GM18951 (cell line): ENCODE measurements around the gene NHS.

Experiments
- POLR2A ChIP-seq: IDR thresholded peaks from 4 replicates; pipeline ENCODE4 v1.6.1; 2011; ENCODE audit warnings: mild to moderate bottlenecking; ENCODE audit not compliant: insufficient read length, insufficient read depth; ENCODE audit errors: extremely low read depth
- in situ Hi-C: fragments of 300-500 bp; cut with MboI; formaldehyde crosslinking; loops from one replicate; pipeline ENCODE4 v1.12.0; 2022; ENCODE audit warnings: low sequenced_read_pairs, mixed read lengths, inconsistent platforms; ENCODE audit not compliant: unreplicated experiment

Gene NHS

DNA sequence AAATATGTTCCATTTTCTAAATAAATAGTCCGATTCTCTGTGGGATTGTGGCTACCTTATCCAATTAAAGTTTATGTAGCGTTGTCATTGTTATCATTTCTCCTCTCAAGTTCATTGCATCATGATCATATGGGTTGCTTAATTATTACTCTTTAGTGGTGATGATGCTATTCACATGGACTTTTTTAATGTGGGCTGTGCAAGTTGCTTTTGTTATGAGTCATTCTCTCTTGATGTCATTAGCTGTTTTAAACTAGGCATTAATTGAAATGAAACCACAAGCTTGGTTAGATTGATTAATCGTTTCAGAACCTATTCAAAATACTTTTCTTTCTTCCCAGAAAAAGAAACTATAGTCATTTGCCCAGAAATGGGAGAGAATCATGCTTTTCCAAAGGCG is 38.2 kb downstream of the NHS start:
- no peak for TF ChIP-seq POLR2A
- in situ Hi-C loops, result no loop called here

DNA sequence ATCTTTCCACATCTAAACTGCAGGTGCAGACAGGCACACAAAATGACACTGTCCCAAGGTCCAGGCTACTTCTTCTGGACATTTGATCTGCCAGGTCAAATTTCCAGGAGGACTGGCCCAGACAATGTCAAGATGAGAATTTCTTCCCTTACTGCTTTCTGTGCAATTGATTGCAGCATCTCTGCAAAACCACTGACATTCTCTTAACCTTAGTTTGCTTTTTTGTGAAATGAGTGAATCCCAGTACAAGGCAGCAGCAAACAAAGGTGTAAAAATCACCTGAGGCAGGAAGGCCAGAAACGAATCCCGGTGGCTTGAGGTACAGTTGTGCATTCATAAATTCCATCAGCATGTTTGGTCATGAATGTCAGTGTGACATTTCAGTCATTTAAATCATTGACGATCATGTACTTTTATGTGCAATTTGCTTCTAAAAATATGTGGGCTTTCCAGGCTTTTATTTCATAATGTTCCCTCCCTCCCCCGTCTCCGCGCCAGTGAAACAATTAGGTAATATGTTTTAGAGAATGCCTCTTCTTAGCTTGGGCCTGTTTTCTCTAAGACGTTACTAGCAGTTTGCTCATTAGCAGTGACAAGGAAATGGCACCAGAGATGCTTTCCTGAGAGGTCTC is 39.1 kb downstream of the NHS start:
- no peak for TF ChIP-seq POLR2A
- in situ Hi-C loops, result no loop called here

DNA sequence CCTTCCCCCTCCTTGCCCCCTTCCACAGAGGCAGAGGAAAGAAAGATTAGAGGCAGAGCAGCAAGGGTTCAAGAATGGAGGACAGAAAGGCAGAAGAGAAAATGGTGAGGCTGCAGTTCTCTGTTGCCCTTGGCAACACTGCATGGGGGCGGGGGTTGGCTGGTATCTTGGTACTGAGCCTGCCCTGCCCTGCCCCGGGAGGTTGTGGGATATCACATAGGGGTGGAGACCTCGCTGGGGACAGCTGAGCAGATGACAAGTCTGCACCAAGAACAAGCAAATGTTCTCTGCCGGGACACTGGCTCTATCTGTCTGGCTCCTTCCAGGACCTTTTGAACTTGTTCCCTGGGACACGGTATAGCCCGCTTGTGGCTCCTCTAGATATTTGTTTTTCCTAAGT is 39.8 kb downstream of the NHS start:
- no peak for TF ChIP-seq POLR2A
- in situ Hi-C loops, result no loop called here

DNA sequence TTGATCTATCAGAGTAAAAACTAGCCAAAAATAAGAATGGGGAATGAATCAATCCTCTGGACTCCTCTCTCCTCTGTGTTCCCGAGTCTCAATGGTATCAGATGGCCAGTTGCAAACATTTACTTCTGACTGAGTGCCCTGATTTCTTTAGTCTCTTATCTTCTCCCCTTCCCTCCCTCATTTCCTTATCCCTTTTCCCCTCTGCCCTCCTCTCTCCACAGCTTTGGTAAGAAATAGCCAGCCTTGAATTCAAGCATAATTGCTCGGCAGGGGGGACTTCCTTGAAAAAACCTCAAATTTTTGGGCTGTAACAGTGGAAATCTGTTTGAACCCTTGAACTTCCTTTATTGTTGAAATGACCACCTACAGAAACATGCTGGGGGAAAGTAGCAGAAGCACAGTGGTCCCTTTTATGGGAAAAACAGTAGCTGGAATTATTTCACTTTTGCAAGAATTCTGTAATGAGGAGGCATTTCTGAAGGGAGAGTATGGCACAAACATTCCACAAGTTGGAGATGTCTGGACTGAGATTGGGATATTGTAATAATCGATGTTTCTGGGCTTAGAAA is 40.3 kb downstream of the NHS start:
- in situ Hi-C loops, result no loop called here
- no peak for TF ChIP-seq POLR2A

DNA sequence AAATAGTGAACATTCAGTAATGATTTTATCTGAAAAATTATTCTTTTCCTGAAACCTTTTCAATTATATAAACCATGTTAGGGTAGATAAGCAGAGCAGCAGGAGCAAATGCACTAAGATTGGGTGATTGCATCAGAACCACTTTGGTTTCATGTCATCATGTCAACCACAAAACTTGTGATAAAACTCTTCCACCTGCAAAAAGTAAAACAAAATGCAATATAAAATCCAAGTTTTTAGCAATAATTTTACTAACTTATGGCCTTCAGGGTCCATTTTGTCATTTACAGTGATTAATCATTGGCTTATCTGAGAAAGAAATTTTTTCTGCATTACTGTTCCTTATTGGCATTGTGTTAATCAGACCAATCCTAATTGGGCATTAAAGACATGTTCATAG is 42.4 kb downstream of the NHS start:
- in situ Hi-C loops, result no loop called here
- TF ChIP-seq POLR2A, result no peak

DNA sequence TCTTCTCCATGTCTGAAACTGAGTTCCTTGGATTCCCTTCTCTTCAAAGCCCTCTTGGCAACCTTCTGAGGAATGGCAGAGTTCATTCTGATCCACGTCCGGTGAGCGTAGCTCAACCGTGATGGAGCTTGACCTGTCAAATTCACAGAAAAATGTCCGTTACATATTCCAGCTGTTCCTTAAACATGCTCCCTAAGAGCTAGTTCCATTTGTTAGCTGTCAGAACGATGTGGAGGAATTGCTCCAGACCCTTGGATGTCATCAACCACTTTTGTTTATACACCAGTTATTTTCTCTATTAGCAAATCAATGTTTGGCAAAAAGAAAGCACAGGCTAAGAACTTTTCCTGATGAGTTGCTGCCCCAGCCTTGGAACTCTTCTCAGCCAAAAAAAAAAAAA is 50.1 kb downstream of the NHS start:
- in situ Hi-C loops, result no loop called here
- no peak for TF ChIP-seq POLR2A

DNA sequence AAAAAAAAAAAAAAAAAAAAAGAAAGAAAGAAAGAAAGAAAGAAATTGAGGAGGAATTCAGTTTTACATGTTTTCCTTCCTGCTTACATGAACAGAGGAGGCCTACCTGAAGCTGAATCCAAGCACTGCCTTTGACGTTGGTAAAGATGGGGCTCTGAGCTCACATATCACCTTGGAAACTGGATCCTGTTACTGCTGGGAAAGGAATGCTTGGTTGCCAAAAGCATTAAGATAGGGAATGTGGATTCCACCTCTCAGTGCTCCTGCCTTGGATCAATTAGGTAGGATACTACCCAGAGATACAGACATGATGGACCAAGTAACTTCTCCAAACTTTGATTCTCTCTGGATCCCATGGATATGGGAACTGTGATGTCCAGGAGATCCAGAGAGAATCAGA is 50.6 kb downstream of the NHS start:
- in situ Hi-C loops, result no loop called here
- TF ChIP-seq POLR2A, result no peak

DNA sequence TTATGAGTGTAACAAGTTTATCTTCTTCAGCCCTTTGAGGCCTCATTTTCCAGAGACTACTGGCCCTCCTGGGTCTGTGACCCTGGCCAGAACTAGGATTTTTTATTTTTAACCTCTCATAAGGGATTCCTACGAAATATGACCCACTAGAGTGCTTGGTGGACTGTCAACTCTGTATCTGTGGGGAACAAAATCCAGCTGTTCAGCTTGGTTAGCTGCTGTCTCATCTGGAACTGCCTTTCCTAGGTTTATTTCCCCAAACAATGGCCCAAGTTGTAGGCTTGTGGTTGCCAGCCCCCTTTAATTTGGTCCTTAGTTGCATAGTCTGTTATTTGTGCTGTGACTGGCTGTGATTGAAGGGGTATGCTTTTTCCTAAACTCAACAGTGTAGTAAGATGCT is 56.2 kb downstream of the NHS start:
- in situ Hi-C loops, result no loop called here
- no peak for TF ChIP-seq POLR2A

DNA sequence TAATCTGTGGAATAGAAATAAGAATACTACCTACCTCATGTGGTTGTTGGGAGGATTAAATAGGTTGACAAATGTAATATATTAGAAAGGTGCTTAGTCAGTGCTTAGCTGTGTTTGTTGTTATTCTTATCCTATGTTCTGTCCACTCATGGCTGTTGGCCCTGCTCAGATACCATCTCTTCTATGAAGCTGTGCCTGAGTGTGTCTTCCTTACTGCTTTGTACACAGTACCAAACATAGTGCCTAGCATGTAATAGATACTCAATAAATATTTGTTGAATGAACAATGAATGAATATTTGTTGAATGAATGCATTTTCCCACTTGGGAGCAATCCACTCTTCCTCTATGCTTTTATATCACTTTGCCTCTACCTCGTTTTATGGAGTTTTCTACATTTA is 57.2 kb downstream of the NHS start:
- in situ Hi-C loops, result no loop called here
- no peak for TF ChIP-seq POLR2A

DNA sequence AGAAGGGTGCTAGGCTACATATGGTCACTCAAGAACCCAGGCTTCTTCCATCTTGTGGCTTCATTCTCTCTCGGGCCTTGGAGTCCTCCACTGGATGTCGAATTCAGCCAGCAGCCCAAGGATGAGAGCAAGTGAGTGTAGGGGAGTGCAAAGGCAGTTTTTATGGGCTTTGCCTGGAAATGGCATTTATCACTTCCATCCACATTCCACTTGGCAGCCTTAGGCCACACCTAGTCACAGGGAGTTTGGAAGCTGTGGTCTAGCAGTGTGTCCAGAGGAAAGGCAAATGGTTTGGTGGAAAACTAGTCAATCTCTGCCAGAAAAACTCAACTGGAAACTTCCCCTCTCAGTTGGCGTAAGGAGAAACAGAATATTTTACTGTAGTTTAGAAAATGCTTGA is 59.0 kb downstream of the NHS start:
- no peak for TF ChIP-seq POLR2A
- in situ Hi-C loops, result no loop called here

DNA sequence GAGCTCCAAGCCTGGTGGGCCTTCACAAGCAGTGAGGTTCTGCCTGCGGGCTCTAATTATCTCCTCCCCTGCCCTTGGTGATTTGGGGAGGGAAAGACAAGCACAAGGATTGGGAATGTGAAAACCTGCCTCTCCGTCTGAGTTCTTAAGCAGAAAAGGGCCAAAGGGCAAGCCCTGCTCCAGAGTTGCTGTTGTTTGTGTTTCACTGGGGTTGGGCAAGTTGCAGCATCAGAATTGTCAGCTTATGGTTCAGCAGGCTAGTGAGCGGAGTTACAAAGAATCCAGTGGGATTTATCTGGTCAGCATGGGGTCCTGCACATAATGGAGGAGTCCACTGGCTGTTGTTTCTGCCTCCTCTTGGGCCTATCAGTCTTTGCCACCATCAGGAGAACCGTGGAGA is 60.5 kb downstream of the NHS start:
- in situ Hi-C loops, result no loop called here
- no peak for TF ChIP-seq POLR2A

DNA sequence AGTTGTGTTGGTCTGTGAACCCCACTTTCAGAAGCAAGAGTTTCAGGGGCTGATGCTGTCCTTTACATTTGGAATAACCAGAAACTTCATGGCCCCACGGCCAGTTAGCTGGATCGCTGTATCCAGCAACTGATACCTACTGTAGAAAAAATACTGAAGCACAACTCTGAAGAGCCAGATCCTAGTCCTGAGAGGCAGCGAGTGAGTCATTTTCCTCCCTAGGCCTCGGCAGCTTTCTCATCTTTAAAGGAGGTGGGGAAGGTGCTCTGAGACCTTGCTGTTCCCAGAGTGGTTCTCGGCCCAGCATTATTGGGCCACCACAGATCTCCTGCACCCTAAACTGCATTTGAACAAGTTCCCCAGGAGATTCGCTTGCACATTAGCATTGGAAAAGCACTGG is 63.2 kb downstream of the NHS start:
- in situ Hi-C loops, result no loop called here

DNA sequence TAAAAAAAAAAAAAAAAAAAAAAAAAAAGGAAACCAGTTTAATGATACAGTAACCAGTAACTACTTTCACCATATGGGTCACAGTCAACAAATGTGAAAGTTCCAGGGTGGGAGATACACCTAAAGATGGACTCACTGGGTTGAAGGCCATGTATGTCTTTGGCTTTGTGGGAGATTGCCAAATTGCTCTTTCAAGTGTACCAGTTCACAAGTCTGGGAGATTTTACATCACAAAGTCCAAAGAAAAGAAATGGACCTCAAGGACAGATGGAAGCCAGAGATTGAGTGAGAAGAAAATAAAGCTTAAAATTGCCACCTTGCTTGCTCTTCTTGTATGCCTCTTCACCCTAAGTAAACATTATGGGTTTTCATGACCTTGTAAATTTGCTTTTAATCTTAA is 65.3 kb downstream of the NHS start:
- in situ Hi-C loops, result no loop called here
- no peak for TF ChIP-seq POLR2A

More for the DNA sequence above, 63.2 kb downstream of the NHS start:
- no peak for TF ChIP-seq POLR2A

DNA sequence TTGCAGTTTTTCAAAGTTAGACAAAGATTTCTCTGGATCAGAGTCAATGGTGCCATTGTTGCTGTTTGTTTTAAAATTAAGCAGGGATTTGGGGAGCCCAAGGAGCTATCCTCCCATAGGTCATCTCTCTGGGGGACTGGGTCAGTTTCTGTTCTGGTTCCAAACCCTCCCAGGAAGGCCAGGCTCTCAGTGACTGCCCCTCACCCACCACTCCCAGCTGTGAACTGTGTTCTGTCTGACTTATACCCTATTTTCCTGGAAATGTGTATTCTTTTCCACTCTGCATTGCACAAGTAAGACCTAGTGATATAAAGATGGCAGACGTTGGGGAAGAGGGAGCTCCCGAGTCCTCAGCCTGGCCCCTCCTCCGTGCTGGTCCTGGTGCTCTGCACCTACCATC is 65.8 kb downstream of the NHS start:
- in situ Hi-C loops, result no loop called here
- no peak for TF ChIP-seq POLR2A

DNA sequence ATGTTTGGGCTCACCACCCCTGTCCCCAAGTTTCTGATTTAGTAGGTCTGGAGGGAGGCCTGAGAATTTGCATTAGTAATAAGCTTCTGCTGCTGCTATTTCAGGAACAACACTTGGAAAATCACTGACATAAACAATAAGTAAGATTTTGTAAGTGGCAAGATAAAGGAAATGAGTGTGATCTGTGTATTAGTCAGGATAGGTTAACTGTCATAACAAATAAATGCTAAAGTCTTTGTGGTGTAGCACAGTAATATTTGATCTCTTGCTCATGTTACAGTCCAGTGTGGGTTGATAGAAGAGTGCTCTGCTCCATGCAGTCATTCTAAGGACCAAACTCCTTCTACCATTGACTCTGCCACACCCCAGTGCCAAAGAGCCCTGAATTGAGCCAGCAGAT is 67.0 kb downstream of the NHS start:
- TF ChIP-seq POLR2A, result no peak
- in situ Hi-C loops, result no loop called here

DNA sequence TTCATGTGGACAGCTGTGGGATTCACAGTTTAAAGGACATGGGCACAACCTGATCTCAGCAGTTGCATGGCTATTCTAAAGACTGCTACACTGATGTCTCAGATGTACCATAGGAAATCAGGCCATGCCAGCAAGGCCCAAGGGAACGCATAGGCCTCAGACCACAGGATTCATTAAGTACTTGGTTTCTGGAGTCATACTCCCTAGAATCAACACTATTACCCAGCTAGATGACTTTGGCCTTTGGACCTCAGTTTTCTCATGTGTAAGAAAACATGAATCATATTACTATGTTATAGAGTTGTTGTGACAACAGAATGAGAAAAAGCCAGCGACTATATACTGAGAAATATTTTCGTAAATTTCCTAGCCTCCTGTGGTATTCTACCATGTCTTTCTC is 67.9 kb downstream of the NHS start:
- no peak for TF ChIP-seq POLR2A
- in situ Hi-C loops, result no loop called here
